K562 (cell line): ENCODE measurements around the gene MYCBP2. TPM values are rescaled to one million over a fixed set of nuclear protein-coding genes. Genes with fewer than 3 reads are reported as not detected.

Experiments
- ATAC-seq: fragments of 200-7000 bp; cut with Tn5 transposase; 3 replicates; pipeline ENCODE4 v1.9.1; 2020; ENCODE audit warnings: moderate library complexity
- BruUV-seq: library from RNA; stranded (reverse); fragments of 400-500 nt; replicated peaks from 2 replicates; lab custom pipeline; 2021; lab: Mats Ljungman, UMichigan
- CTCF ChIA-PET: fragments of 300-600 bp; formaldehyde crosslinking; extraction: SDS; loops from one replicate; lab custom pipeline; 2021; ENCODE audit warnings: low intra/inter-chr PET ratio; lab: Yijun Ruan, JAX
- POLR2A ChIA-PET: fragments of 300-600, 350-650 bp; sonication (Branson Sonifier 250); formaldehyde crosslinking; extraction: SDS; loops from one replicate; lab custom pipeline; 2021; ENCODE audit warnings: antibody characterized with exemption, inconsistent platforms; lab: Yijun Ruan, JAX
- DNase-seq, 4 experiments: peaks; one replicate each; pipeline versions ENCODE4 v3.0.0 to v3.0.0-alpha.2; 2011 to 2018; ENCODE audit warnings: low spot score in 3 of 4, mixed read lengths in 3 of 4; ENCODE audit errors: extremely low read depth in 1 of 4
- FAIRE-seq: peaks from 2 replicates; lab custom pipeline; 2011; peaks lifted over from hg19 to GRCh38; lab: Jason Lieb, UNC
- H2AFZ ChIP-seq: 2 replicates; pipeline ENCODE4 v1.6.0; 2011; ENCODE audit warnings: low read depth, low read length, control low read depth, inconsistent platforms
- H3K27ac ChIP-seq: fragments of 200-600 bp; 3 replicates; pipeline ENCODE4 v1.8.0; 2011; ENCODE audit warnings: low read depth, mild to moderate bottlenecking, control low read depth, inconsistent platforms, low read length, moderate library complexity, mixed read lengths; ENCODE audit errors: extremely low read depth
- H3K27me3 ChIP-seq, 2 experiments: fragments of 300-600 bp in 1 of 2; 2 replicates in 1 of 2; 3 replicates in 1 of 2; pipeline versions ENCODE4 v1.6.0 to v1.8.0; 2011; ENCODE audit warnings: inconsistent platforms in 2 of 2, low read length in 2 of 2, mild to moderate bottlenecking in 1 of 2, mixed read lengths in 1 of 2, moderate library complexity in 1 of 2; ENCODE audit not compliant: control insufficient read depth in 2 of 2, insufficient read depth in 2 of 2
- H3K36me3 ChIP-seq: fragments of 300-600 bp; 3 replicates; pipeline ENCODE4 v1.8.0; 2011; ENCODE audit warnings: mild to moderate bottlenecking, low read length, inconsistent platforms; ENCODE audit not compliant: control insufficient read depth, insufficient read depth
- H3K4me1 ChIP-seq, 2 experiments: fragments of 200-600 bp in 1 of 2; replicated peaks in 1 of 2; 2 replicates in 1 of 2; 3 replicates in 1 of 2; pipeline versions ENCODE4 v1.5.1 to v1.8.0; 2011; ENCODE audit warnings: inconsistent platforms in 2 of 2, low read length in 2 of 2, mild to moderate bottlenecking in 1 of 2, mixed read lengths in 1 of 2, moderate library complexity in 1 of 2; ENCODE audit not compliant: control insufficient read depth in 2 of 2, insufficient read depth in 2 of 2
- H3K4me2 ChIP-seq: 2 replicates; pipeline ENCODE4 v1.6.1; 2011; ENCODE audit warnings: low read length, control low read depth, inconsistent platforms, mixed read lengths; ENCODE audit not compliant: insufficient read depth
- H3K4me3 ChIP-seq: fragments of 200-600 bp; sonication (generic), shearing (Covaris generic); 2 replicates; pipeline ENCODE4 v1.5.1; 2016; ENCODE audit warnings: control low read depth, inconsistent platforms
- H3K79me2 ChIP-seq: fragments of 200-600 bp; 3 replicates; pipeline ENCODE4 v1.8.0; 2011; ENCODE audit warnings: low read length, inconsistent platforms; ENCODE audit not compliant: control insufficient read depth, insufficient read depth
- H3K9ac ChIP-seq, 2 experiments: 2 replicates each; pipeline versions ENCODE4 v1.6.0 to v1.6.1; 2011; ENCODE audit warnings: low read depth in 2 of 2, low read length in 2 of 2, control low read depth in 1 of 2, inconsistent platforms in 1 of 2, mild to moderate bottlenecking in 1 of 2, mixed read lengths in 1 of 2; ENCODE audit not compliant: insufficient read depth in 1 of 2
- H3K9me1 ChIP-seq: one replicate; pipeline ENCODE4 v1.6.0; 2011; ENCODE audit warnings: inconsistent platforms, mild to moderate bottlenecking, low read length, moderate library complexity; ENCODE audit not compliant: control insufficient read depth, insufficient read depth
- H3K9me3 ChIP-seq: replicated peaks from 2 replicates; pipeline ENCODE4 v1.5.1; 2011; ENCODE audit warnings: low read depth, low read length, inconsistent platforms; ENCODE audit not compliant: control insufficient read depth, insufficient read depth
- H4K20me1 ChIP-seq: replicated peaks from 2 replicates; pipeline ENCODE4 v1.6.1; 2011; ENCODE audit warnings: low read length, inconsistent platforms, mixed read lengths; ENCODE audit not compliant: control insufficient read depth, insufficient read depth
- ADNP ChIP-seq: fragments of 200-800 bp; sonication (Bioruptor generic); IDR thresholded peaks from 2 replicates; pipeline ENCODE4 v1.6.1; 2016; ENCODE audit warnings: missing genetic modification characterization, missing compliant biosample characterization
- CEBPB ChIP-seq: fragments of 450-650 bp; IDR thresholded peaks from 2 replicates; pipeline ENCODE4 v1.6.1; 2016; ENCODE audit warnings: missing genetic modification characterization, missing compliant biosample characterization
- FOXP1 ChIP-seq: sonication (generic); formaldehyde crosslinking; IDR thresholded peaks from 2 replicates; pipeline ENCODE4 v1.8.0; 2022; ENCODE audit warnings: mild to moderate bottlenecking, missing genetic modification reagents
- HIVEP1 ChIP-seq: fragments of 250-450 bp; sonication (Bioruptor Pico); IDR thresholded peaks from 2 replicates; pipeline ENCODE4 v1.4.0; 2020; ENCODE audit warnings: mild to moderate bottlenecking
- LEF1 ChIP-seq: fragments of 450-650 bp; IDR thresholded peaks from 2 replicates; pipeline ENCODE4 v1.6.1; 2016; ENCODE audit warnings: mild to moderate bottlenecking
- POLR2G ChIP-seq: fragments of 200-400 bp; formaldehyde crosslinking; IDR thresholded peaks from 2 replicates; pipeline ENCODE4 v1.6.1; 2017; ENCODE audit warnings: low read depth, mild to moderate bottlenecking, antibody characterized with exemption, low read length, moderate library complexity
- RFX1 ChIP-seq: fragments of 450-650 bp; IDR thresholded peaks from 2 replicates; pipeline ENCODE4 v1.6.1; 2016; ENCODE audit warnings: mild to moderate bottlenecking, moderate library complexity
- RHOXF2B ChIP-seq: fragments of 250-450 bp; sonication (Bioruptor Pico); conservative IDR thresholded peaks from 2 replicates; pipeline ENCODE4 v1.5.1; 2021
- RREB1 ChIP-seq: fragments of 250-450 bp; sonication (Bioruptor Pico); IDR thresholded peaks from 2 replicates; pipeline ENCODE4 v1.4.0; 2020
- ZNF146 ChIP-seq: IDR thresholded peaks from one replicate; pipeline ENCODE4 v1.6.1; 2018; ENCODE audit warnings: missing compliant biosample characterization; ENCODE audit not compliant: unreplicated experiment
- ZNF175 ChIP-seq: fragments of 200-800 bp; sonication (Bioruptor generic); IDR thresholded peaks from 2 replicates; pipeline ENCODE4 v1.6.1; 2016; ENCODE audit warnings: low read depth, mild to moderate bottlenecking, missing genetic modification characterization, missing compliant biosample characterization
- ZNF707 ChIP-seq: fragments of 250-450 bp; sonication (Bioruptor Pico); conservative IDR thresholded peaks from 2 replicates; pipeline ENCODE4 v1.8.0; 2022; ENCODE audit warnings: inconsistent platforms, mild to moderate bottlenecking, moderate library complexity
- WGBS: fragments of 100-300 bp; shearing (Covaris generic); methylation state at CpG from one replicate; pipeline ENCODE4 v1.1.6; 2016; ENCODE audit warnings: low coverage, mixed read lengths; ENCODE audit not compliant: insufficient coverage; ENCODE audit errors: missing lambda C conversion rate; 5-methylcytosine and 5-hydroxymethylcytosine counted together
- in situ Hi-C: fragments of 300-500 bp; cut with MboI; formaldehyde crosslinking; loops from 4 replicates; pipeline ENCODE4 v1.15.0; 2018; ENCODE audit warnings: inconsistent platforms, mixed read lengths
- intact Hi-C: fragments of 100-400 bp; cut with micrococcal nuclease; formaldehyde crosslinking; loops from 2 replicates; pipeline ENCODE4 v1.14.2; 2022
- polyA plus RNA-seq, 8 experiments: library from polyadenylated mRNA; depleted of rRNA in 4 of 8; stranded (reverse) in 5 of 8; unstranded in 3 of 8; fragments of >200 nt; fragmentation: Nextera tagmentation in 2 of 8; fragmentation: Illumina TruSeq in 1 of 8; extraction: Ambion mirVana in 2 of 8; extraction: Trizol in 1 of 8; gene quantifications; 2 replicates each; pipeline versions ENCODE4 v1.2.1 to v1.2.3, GENCODE V29; 2011 to 2014; ENCODE audit warnings: inconsistent platforms in 1 of 8, missing spikeins in 1 of 8
- total RNA-seq, 7 experiments: library from RNA; depleted of rRNA in 6 of 7; stranded (reverse); fragments of >200 nt in 6 of 7; fragmentation: Illumina TruSeq in 2 of 7; extraction: Trizol in 2 of 7; gene quantifications; 2 replicates each; pipeline versions ENCODE4 v1.2.1 to v1.2.3, GENCODE V29; 2011 to 2021; ENCODE audit warnings: low replicate concordance in 1 of 7

The MYCBP2 gene
- total and polyA plus RNA-seq, 9 of the 15 experiments (the other 6 are each of a cell fraction or from before 2014, with no cell fraction given): 13.2 to 47.2 (median 28.9) TPM

GRCh38 chr13:77040835-77041234 is 286.1 kb downstream of the MYCBP2 start:
- Histone ChIP-seq H3K4me1 (no peaks in the 10 kb centered on the region; a peak in 1 of 5 replicates), H3K79me2 (no peaks in the 10 kb centered on the region), H3K27me3 (no peaks in the 10 kb centered on the region), H3K9me3 (no peaks in the 10 kb centered on the region), H4K20me1 (no peaks in the 10 kb centered on the region), H3K4me2 (no peak overlapping the region), H3K36me3 (peaks cover 7% of the 10 kb centered on the region; the same call in 2 of the 3 replicates), H2AFZ (no peak overlapping the region), H3K4me3 (no peak overlapping the region), H3K9ac (no peak overlapping the region), H3K27ac (no peak overlapping the region), H3K9me1 (no peaks in the 10 kb centered on the region)
- no peak for FAIRE-seq
- BruUV-seq: no TSS peak
- no peak for DNase-seq
- ChIA-PET CTCF (no interaction called here), POLR2A (interaction anchor here (0.6 kb wide), 1 partner anchor 25 kb away, joined by 3 read pairs; no protein-coding TSS in a partner anchor)
- in situ Hi-C loops (no loop called here), intact Hi-C loops (no loop called here)
- TF ChIP-seq POLR2G: no peak
- peak; percentile 52 for TF ChIP-seq CEBPB (tag)
- TF ChIP-seq, all 486 proteins: peak for 1
- ATAC-seq: peak; percentile 29; the same call in 1 of the 3 replicates
- WGBS: 64% methylated on average over 9 of the region's 9 CpGs

GRCh38 chr13:77040076-77040475 is 286.8 kb downstream of the MYCBP2 start:
- DNase-seq (no peak), FAIRE-seq (no peak), ATAC-seq (no peak)
- Histone ChIP-seq H2AFZ (no peak overlapping the region), H3K4me1 (no peaks in the 10 kb centered on the region; a peak in 1 of 5 replicates), H3K9me1 (no peaks in the 10 kb centered on the region), H4K20me1 (no peaks in the 10 kb centered on the region), H3K4me3 (no peak overlapping the region), H3K27ac (no peak overlapping the region), H3K9me3 (no peaks in the 10 kb centered on the region), H3K9ac (no peak overlapping the region), H3K4me2 (no peak overlapping the region), H3K79me2 (no peaks in the 10 kb centered on the region), H3K36me3 (peaks cover 5% of the 10 kb centered on the region; the same call in 2 of the 3 replicates), H3K27me3 (no peaks in the 10 kb centered on the region)
- CTCF ChIA-PET: no interaction called here
- intact Hi-C loops (no loop called here), in situ Hi-C loops (no loop called here)
- BruUV-seq: no TSS peak
- 60% methylated on average over 7 of the region's 7 CpGs for WGBS
- POLR2A ChIA-PET: interaction anchor here (0.6 kb wide), 1 partner anchor 24 kb away, joined by 3 read pairs; no protein-coding TSS in a partner anchor
- no peak for TF ChIP-seq HIVEP1 (CRISPR knock-in tag)
- no peak for TF ChIP-seq LEF1
- TF ChIP-seq RFX1: no peak
- TF ChIP-seq RHOXF2B (CRISPR knock-in tag): no peak
- no peak for TF ChIP-seq RREB1 (CRISPR knock-in tag)
- no peak for TF ChIP-seq FOXP1 (CRISPR knock-in tag)
- TF ChIP-seq ZNF707 (CRISPR knock-in tag): no peak
- no peak for TF ChIP-seq ZNF146 (CRISPR knock-in tag)
- no peak for TF ChIP-seq ZNF175
- no peak for TF ChIP-seq ADNP
